Fibroblast of lung (primary cell): ENCODE data around the gene NPSR1. TPM values are rescaled to one million over a fixed set of nuclear protein-coding genes. Genes with fewer than 3 reads are reported as not detected.

Experiments used
- DNase-seq, 2 donors: peaks; one replicate each; pipeline versions ENCODE4 v3.0.0 to v3.0.0-alpha.2; 2010; ENCODE audit warnings: low read depth in 2 of 2
- H2AFZ ChIP-seq: 2 replicates; pipeline ENCODE4 v1.5.1; 2012; ENCODE audit warnings: low read length, control low read depth, inconsistent platforms
- H3K27ac ChIP-seq: 2 replicates; pipeline ENCODE4 v1.5.1; 2011; ENCODE audit warnings: low read length, control low read depth; ENCODE audit not compliant: insufficient read depth
- H3K27me3 ChIP-seq: 2 replicates; pipeline ENCODE4 v1.5.1; 2011; ENCODE audit warnings: mild to moderate bottlenecking, low read length; ENCODE audit not compliant: control insufficient read depth, insufficient read depth
- H3K36me3 ChIP-seq: 2 replicates; pipeline ENCODE4 v1.5.1; 2011; ENCODE audit warnings: low read length; ENCODE audit not compliant: control insufficient read depth, insufficient read depth
- H3K4me1 ChIP-seq: 2 replicates; pipeline ENCODE4 v1.5.1; 2011; ENCODE audit warnings: low read length; ENCODE audit not compliant: control insufficient read depth, insufficient read depth; ENCODE audit errors: extremely low read depth
- H3K4me2 ChIP-seq: 2 replicates; pipeline ENCODE4 v1.5.1; 2011; ENCODE audit warnings: low read length, control low read depth; ENCODE audit not compliant: insufficient read depth; ENCODE audit errors: extremely low read depth
- H3K4me3 ChIP-seq, 4 experiments: fragments of 200-600 bp in 1 of 4; sonication (generic) in 1 of 4; replicated peaks in 1 of 4; 2 replicates each; pipeline ENCODE4 v1.5.1; 2011 to 2016; ENCODE audit warnings: low read length in 4 of 4, low read depth in 3 of 4, mild to moderate bottlenecking in 3 of 4, control low read depth in 2 of 4, inconsistent platforms in 1 of 4, mixed read lengths in 1 of 4; ENCODE audit not compliant: insufficient read depth in 1 of 4; ENCODE audit errors: control extremely low read depth in 1 of 4
- H3K79me2 ChIP-seq: 2 replicates; pipeline ENCODE4 v1.5.1; 2012; ENCODE audit warnings: mild to moderate bottlenecking, low read length, inconsistent platforms; ENCODE audit not compliant: control insufficient read depth, insufficient read depth
- H3K9ac ChIP-seq: 2 replicates; pipeline ENCODE4 v1.5.1; 2011; ENCODE audit warnings: mild to moderate bottlenecking, low read length, control low read depth; ENCODE audit not compliant: insufficient read depth
- H3K9me3 ChIP-seq: 2 replicates; pipeline ENCODE4 v1.5.1; 2012; ENCODE audit warnings: low read depth, low read length; ENCODE audit not compliant: control insufficient read depth, insufficient read depth
- H4K20me1 ChIP-seq: 2 replicates; pipeline ENCODE4 v1.5.1; 2011; ENCODE audit warnings: low read length; ENCODE audit not compliant: control insufficient read depth, insufficient read depth; ENCODE audit errors: extremely low read depth
- CTCF ChIP-seq, 2 donors: IDR thresholded peaks in 1 of 2; conservative IDR thresholded peaks in 1 of 2; 1 replicate in 1 of 2; 2 replicates in 1 of 2; pipeline ENCODE4 v1.5.1; 2011 to 2012; ENCODE audit warnings: low read length in 2 of 2, control low read depth in 1 of 2, inconsistent platforms in 1 of 2, low read depth in 1 of 2, mild to moderate bottlenecking in 1 of 2
- EZH2 ChIP-seq: IDR thresholded peaks from 2 replicates; pipeline ENCODE4 v1.5.1; 2012; ENCODE audit warnings: low read length, control low read depth, mild to moderate bottlenecking; ENCODE audit errors: missing control alignments
- polyA plus RNA-seq, 2 donors: library from polyadenylated mRNA; depleted of rRNA in 1 of 2; stranded (reverse) in 1 of 2; unstranded in 1 of 2; fragments of >200 nt; gene quantifications; 2 replicates each; pipeline ENCODE4 v1.2.1, GENCODE V29; 2011 to 2012; ENCODE audit warnings: missing spikeins in 1 of 2
- total RNA-seq: library from RNA; depleted of rRNA; stranded (reverse); fragments of >200 nt; gene quantifications from 2 replicates; pipeline ENCODE4 v1.2.1, GENCODE V29; 2014

Gene NPSR1
- total and polyA plus RNA-seq, 2 donors (not counting 1 experiment from before 2014, with no cell fraction given), result not detected

- no peaks in the 10 kb centered on the region for H4K20me1 ChIP-seq
- H3K36me3 ChIP-seq, result no peaks in the 10 kb centered on the region
- TF ChIP-seq CTCF (conservative IDR thresholded peaks at IDR 0.05 in 1 of 2, IDR thresholded peaks at IDR 0.05 in 1 of 2; ENCODE audit: low read depth in 1 of 2, low read length in 2 of 2) (no peak), EZH2 (no peak)
- no peak overlapping the region for H3K4me3 ChIP-seq
- no peak overlapping the region for H2AFZ ChIP-seq
- H3K9ac ChIP-seq, result no peak overlapping the region
- H3K9me3 ChIP-seq, result no peaks in the 10 kb centered on the region
- H3K27ac ChIP-seq, result no peak overlapping the region
- H3K27me3 ChIP-seq, result no peaks in the 10 kb centered on the region
- no peak for DNase-seq
- no peaks in the 10 kb centered on the region for H3K79me2 ChIP-seq
- H3K4me1 ChIP-seq, result no peaks in the 10 kb centered on the region
- H3K4me2 ChIP-seq, result no peak overlapping the region
Observed at GRCh38 chr7:34696415-34696814, 38.4 kb downstream of the NPSR1 start.

GRCh38 chr7:34709771-34710170 is 51.8 kb downstream of the NPSR1 start:
- no peaks in the 10 kb centered on the region for H3K27me3 ChIP-seq
- H3K9ac ChIP-seq, result no peak overlapping the region
- H3K9me3 ChIP-seq, result no peaks in the 10 kb centered on the region
- no peak for TF ChIP-seq CTCF (conservative IDR thresholded peaks at IDR 0.05 in 1 of 2, IDR thresholded peaks at IDR 0.05 in 1 of 2; ENCODE audit: low read depth in 1 of 2, low read length in 2 of 2)
- TF ChIP-seq EZH2, result no peak
- no peak overlapping the region for H3K27ac ChIP-seq
- H3K4me3 ChIP-seq, result no peak overlapping the region
- H3K79me2 ChIP-seq, result no peaks in the 10 kb centered on the region
- H2AFZ ChIP-seq, result no peak overlapping the region
- no peak for DNase-seq
- H4K20me1 ChIP-seq, result no peaks in the 10 kb centered on the region
- H3K4me1 ChIP-seq, result no peaks in the 10 kb centered on the region
- H3K4me2 ChIP-seq, result no peak overlapping the region
- H3K36me3 ChIP-seq, result no peaks in the 10 kb centered on the region

- Histone ChIP-seq H2AFZ (no peak overlapping the region), H3K4me3 (no peak overlapping the region), H3K27me3 (no peaks in the 10 kb centered on the region), H3K4me2 (no peak overlapping the region), H4K20me1 (no peaks in the 10 kb centered on the region), H3K4me1 (no peaks in the 10 kb centered on the region), H3K79me2 (no peaks in the 10 kb centered on the region), H3K9ac (no peak overlapping the region), H3K9me3 (no peaks in the 10 kb centered on the region), H3K36me3 (no peaks in the 10 kb centered on the region), H3K27ac (no peak overlapping the region)
- DNase-seq, result no peak
- TF ChIP-seq EZH2 (no peak), CTCF (conservative IDR thresholded peaks at IDR 0.05 in 1 of 2, IDR thresholded peaks at IDR 0.05 in 1 of 2; ENCODE audit: low read depth in 1 of 2, low read length in 2 of 2) (no peak)
Observed at GRCh38 chr7:34718867-34719266, 60.8 kb downstream of the NPSR1 start.
